Measurements from ENCODE around the gene HMGB3.
A peak's percentile ranks its signal among the peaks of the same experiment; 100 is the strongest.

The HMGB3 gene

DNA sequence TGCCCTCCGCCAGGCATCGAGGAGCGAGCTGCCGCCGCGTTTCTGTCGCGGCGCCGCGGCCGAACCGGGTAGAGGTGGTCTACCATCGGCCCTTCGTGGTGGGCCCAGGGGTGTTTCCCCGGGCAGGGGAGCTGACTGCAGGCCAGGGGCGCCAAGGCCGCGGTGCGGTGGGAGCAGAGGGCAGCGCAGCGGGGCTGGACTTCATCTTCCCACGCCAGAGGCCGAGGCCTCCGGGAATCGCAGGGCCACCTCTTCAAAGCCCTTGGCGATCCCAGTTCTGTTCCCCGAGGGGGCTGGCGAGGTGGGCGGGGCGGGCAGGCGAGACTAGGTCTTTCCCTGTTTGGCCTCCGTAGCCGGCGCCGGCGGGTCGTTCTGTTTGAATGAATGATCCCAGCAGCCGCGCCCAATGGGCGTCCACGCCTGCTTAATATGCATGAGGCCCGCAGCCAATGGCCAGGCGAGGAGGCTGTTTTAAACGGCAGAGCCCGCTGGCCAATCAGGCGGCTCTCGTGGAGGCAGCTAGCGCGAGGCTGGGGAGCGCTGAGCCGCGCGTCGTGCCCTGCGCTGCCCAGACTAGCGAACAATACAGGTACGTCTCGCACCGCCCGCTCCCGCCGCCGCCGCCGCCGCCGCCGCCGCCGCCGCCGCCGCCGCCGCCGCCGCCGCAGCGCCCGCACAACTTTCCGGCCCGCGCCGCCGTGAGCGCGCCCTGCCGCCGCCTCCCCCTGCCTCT is at the start of gene HMGB3:
Gene HMGB3 (plus strand): TSS at position 548 of the 733 bp plus-strand sequence. CDS start 2,265 bp downstream, outside the sequence.
- DNase-seq (ENCODE audit: extremely low read depth, insufficient read length) = peak; percentile 88
- no peaks in the 10 kb centered on the region for H3K36me3 ChIP-seq (ENCODE audit: control insufficient read depth, insufficient read depth, low read length)
- H3K4me3 ChIP-seq (replicated peaks; ENCODE audit: low read depth, low read length) = peak within 1 kb of the TSS; percentile 70
- H3K27me3 ChIP-seq (replicated peaks; ENCODE audit: control insufficient read depth, insufficient read depth, low read length) = no peaks in the 10 kb centered on the region
- TF ChIP-seq, protein P1, sequence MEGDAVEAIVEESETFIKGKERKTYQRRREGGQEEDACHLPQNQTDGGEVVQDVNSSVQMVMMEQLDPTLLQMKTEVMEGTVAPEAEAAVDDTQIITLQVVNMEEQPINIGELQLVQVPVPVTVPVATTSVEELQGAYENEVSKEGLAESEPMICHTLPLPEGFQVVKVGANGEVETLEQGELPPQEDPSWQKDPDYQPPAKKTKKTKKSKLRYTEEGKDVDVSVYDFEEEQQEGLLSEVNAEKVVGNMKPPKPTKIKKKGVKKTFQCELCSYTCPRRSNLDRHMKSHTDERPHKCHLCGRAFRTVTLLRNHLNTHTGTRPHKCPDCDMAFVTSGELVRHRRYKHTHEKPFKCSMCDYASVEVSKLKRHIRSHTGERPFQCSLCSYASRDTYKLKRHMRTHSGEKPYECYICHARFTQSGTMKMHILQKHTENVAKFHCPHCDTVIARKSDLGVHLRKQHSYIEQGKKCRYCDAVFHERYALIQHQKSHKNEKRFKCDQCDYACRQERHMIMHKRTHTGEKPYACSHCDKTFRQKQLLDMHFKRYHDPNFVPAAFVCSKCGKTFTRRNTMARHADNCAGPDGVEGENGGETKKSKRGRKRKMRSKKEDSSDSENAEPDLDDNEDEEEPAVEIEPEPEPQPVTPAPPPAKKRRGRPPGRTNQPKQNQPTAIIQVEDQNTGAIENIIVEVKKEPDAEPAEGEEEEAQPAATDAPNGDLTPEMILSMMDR (IDR thresholded peaks at IDR 0.05; ENCODE audit: insufficient read depth, low read length, poor library complexity, severe bottlenecking) = no peak

DNA sequence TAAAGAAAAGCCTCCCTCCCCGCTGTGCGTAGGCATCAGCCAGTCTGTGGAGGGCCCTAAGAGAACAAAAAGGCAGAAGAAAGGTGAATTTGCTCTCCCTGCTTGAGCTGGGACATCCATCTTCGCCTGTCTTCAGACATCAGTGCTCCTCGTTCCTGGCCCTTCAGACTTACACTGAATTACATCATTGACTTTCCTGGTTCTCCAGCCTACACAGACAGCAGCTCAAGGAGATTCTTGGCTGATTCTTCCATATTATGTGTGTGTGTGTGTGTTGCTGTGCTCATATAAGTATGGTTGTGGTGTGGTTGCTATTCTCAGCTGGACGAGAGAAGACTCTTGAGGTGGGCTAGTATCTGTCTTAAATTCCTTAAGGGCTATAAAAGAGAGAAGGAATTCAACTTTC is 49.2 kb upstream of the HMGB3 start:
- no peaks in the 10 kb centered on the region for H3K36me3 ChIP-seq (ENCODE audit: control insufficient read depth, insufficient read depth, low read length)
- H3K4me3 ChIP-seq (replicated peaks; ENCODE audit: low read depth, low read length) = no peak overlapping the region
- no peaks in the 10 kb centered on the region; the same call in 1 of the 2 replicates for H3K27me3 ChIP-seq (replicated peaks; ENCODE audit: control insufficient read depth, insufficient read depth, low read length)
- DNase-seq (ENCODE audit: extremely low read depth, insufficient read length) = no peak
- TF ChIP-seq, protein P1 (IDR thresholded peaks at IDR 0.05; ENCODE audit: insufficient read depth, low read length, poor library complexity, severe bottlenecking) = no peak

DNA sequence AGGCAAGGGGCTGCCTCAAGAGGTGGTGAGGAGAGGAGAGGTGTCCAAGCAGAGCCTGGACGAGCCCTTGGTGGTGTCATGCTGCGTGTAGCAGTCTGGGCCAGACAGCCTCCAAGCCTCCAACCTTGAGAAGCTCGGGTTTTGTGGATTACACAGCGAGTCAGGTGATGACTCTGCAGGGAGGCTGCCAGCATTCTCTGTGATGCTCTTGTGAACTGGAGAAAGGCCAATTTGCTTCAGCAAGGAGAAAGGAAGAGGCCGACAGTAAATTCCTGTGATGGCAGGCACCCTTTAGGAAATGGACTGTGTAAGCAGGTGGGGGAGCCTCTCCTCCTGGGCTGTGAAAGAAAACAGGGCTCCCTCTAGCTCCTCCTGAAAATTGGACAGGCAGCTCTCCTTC is 48.7 kb upstream of the HMGB3 start:
- no peaks in the 10 kb centered on the region for H3K36me3 ChIP-seq (ENCODE audit: control insufficient read depth, insufficient read depth, low read length)
- H3K4me3 ChIP-seq (replicated peaks; ENCODE audit: low read depth, low read length) = no peak overlapping the region
- no peaks in the 10 kb centered on the region; the same call in 1 of the 2 replicates for H3K27me3 ChIP-seq (replicated peaks; ENCODE audit: control insufficient read depth, insufficient read depth, low read length)
- no peak for DNase-seq (ENCODE audit: extremely low read depth, insufficient read length)
- TF ChIP-seq, protein P1 (IDR thresholded peaks at IDR 0.05; ENCODE audit: insufficient read depth, low read length, poor library complexity, severe bottlenecking) = no peak

DNA sequence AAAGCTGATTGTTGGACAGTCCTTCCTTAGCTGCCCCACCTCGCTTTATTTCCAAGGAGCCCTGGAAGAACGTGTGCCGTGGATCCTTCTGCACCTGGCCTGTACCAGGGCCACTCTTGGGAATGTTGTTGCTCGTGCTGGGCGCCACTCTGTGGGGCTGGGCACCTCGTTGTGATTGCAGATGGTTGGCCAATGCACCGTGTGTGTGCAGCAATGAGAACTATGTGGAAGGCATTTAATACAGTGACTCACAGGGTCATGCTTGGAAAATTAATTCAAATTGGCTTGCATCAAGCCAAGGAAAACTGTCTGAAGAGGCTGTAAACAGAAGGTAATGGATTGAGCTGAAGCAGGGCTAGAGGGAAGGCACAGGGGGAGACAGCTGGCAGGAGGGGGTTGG is 47.7 kb upstream of the HMGB3 start:
- no peak for DNase-seq (ENCODE audit: extremely low read depth, insufficient read length)
- Histone ChIP-seq H3K36me3 (ENCODE audit: control insufficient read depth, insufficient read depth, low read length) (no peaks in the 10 kb centered on the region), H3K27me3 (replicated peaks; ENCODE audit: control insufficient read depth, insufficient read depth, low read length) (no peaks in the 10 kb centered on the region; the same call in 1 of the 2 replicates), H3K4me3 (replicated peaks; ENCODE audit: low read depth, low read length) (no peak overlapping the region)
- TF ChIP-seq, protein P1 (IDR thresholded peaks at IDR 0.05; ENCODE audit: insufficient read depth, low read length, poor library complexity, severe bottlenecking) = no peak

DNA sequence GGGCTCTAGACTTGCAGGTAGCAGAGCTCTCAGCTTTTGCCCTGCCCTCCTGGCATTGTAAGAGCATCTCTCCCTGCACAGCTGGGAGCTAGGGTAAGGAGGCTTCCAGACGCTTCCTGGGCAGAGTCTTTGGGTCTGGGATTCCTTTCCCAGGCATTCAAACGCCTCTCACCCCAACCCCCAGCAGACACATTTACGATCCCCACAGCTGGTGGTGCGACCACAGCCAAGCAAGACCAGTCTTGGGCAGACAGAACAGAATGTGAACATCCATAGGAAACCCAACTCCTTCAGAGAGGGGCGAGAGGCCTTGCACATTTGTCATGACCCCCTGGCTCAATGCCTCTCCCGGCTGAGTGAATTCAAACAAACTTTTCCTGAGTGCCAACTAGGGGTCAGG is 46.6 kb upstream of the HMGB3 start:
- DNase-seq (ENCODE audit: extremely low read depth, insufficient read length) = no peak
- Histone ChIP-seq H3K36me3 (ENCODE audit: control insufficient read depth, insufficient read depth, low read length) (no peaks in the 10 kb centered on the region), H3K27me3 (replicated peaks; ENCODE audit: control insufficient read depth, insufficient read depth, low read length) (no peaks in the 10 kb centered on the region; the same call in 1 of the 2 replicates), H3K4me3 (replicated peaks; ENCODE audit: low read depth, low read length) (no peak overlapping the region)
- TF ChIP-seq, protein P1 (IDR thresholded peaks at IDR 0.05; ENCODE audit: insufficient read depth, low read length, poor library complexity, severe bottlenecking) = no peak
